Stimulated activated CD4-positive, alpha-beta T cell treated with anti-CD3 and anti-CD28 coated beads, Interleukin-2, amount 100 ng/mL, for 24 hours (primary cell): ENCODE measurements around the gene PCSK6.
"Not testable (repeated sequence)": the region's sequence is repeated elsewhere in the genome, so short reads cannot be mapped to it uniquely, and the experiment has no call there.

Source experiments
- DNase-seq, 2 donors: peaks; one replicate each; pipeline ENCODE4 v3.0.0-alpha.2; 2020

The PCSK6 gene

DNA sequence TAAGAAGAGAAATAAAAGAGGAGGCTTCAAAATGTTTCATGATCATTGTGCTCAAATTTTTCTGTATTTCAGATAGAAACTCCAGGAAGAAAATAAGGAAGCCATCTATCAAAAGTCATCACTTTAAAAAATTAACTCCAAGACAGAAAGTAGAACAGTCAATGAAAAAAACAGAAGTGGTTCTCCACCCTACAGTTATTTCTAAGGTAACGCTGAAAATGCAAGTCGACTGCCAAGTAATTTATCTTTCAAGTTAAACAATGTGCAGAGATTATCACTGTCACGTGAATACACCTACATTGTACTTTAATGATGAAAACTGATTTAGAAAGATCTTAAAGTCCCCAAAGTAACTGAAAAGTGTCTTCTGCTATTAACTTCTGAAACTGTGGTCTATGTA is 115.9 kb downstream of the PCSK6 start:
- DNase-seq: no peak

DNA sequence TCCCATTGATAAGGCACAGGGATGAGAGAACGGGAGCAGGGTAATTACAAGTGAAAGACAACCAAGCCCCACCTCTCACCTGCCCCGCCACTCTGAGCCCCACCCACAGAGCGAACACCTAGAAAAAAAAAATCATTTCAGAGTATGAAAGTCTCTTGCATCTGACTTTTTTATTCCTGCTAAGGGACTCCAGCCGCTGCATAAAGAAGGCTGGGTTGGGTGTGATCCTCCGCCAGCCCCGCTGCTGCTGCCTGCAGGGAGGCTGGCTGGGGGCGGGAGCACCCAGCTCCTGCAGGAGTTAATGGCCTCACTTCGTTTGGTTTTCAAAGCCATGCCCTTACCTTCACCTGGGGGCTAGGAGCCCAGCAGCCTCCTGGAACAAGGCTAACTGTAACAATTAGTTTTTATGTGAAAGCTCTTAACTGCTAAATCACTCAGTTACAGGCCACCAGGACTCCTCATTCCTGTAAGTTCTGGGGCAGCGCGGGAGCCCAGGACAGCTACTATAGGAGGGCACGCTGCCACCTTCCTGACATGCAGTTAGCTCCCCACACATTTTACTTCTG is 116.5 kb downstream of the PCSK6 start:
- no peak for DNase-seq

DNA sequence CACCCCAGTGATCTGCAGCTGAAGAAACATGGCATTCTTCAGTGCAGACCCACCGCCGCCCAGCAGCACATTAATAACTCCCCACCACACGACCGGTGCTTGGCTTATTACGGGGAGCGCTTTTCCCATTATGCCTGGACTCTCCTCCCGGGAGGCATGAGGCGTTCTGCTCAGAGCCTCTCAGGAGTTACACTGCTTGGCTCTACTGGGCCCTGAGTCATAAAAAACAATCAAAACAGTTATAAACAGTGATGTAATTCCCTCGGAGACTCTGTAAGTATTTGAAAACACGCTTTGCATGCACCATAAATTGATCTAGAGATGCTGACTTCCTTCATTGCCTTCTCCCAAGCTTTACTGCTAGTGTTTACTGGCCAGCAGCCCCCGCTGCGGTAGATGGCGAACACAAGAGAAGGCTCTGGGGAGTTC is 117.3 kb downstream of the PCSK6 start:
- no peak for DNase-seq

DNA sequence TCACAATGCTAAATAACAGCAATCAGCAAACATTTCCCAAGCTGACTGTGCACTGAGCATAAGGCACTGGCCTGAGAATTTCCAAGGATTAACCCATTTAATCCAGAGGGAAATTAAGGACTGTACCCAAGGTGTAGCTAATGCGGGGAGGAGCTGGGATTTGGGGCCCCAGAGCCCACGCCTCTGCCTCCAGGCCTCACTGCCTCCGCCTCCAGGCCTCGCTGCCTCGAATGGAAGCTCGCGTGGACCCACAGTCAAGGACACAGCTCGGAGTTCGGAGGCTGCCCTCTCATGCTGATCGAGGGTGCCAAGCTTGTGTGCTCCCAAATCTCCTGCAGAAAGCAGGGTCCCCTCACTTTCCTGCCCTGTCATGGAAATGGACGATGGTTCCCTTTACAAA is 118.0 kb downstream of the PCSK6 start:
- no peak for DNase-seq

DNA sequence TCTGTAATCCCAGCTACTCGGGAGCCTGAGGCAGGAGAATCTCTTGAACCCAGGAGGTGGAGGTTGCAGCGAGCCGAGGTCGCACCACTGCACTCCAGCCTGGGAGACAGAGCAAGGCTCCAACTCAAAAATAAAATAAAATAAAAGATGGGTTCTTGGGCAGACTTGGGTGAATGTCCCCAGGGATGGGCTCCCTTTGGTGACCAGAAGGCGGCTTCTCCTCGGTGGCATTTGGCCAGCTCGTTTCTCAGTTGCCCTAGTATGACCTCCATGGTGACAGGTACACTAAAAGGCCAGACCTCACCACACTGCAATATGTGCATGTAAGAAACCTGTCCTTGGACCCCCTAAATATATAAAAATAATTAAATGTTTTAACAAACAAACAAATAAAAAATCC is 118.4 kb downstream of the PCSK6 start:
- DNase-seq: no peak

DNA sequence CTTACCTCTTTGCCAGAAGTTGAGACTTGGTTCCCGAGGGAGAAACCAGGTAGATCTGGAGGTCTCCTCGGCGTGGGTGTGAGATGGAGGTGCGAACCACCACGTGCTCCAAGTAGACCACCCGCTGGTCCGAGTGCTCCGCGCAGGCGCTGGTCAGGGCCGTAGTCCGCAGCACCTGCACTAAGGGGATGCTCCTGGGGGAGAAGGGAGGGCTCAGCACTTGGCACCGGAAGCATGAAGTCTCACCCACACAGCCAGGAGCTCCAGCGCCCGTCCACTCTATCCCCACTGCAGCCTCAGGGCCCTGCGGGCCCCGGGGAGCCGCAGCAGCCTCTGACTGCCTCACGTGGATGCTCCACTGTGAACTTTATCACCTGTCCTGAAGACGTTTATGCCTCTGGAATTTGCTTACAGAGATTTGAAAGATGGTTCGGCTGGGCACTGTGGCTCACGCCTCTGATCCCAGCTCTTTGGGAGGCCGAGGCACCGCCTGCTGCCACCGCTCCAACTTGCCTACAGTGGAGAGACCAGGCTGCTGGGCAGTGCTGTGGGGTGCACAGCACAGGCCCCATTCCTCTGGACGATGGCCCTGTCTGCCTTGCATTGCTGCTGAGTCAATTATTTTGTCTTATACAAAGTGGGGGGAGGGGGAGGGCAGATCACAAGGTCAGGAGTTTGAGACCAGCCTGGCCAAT is 119.0 kb downstream of the PCSK6 start:
- no peak for DNase-seq

DNA sequence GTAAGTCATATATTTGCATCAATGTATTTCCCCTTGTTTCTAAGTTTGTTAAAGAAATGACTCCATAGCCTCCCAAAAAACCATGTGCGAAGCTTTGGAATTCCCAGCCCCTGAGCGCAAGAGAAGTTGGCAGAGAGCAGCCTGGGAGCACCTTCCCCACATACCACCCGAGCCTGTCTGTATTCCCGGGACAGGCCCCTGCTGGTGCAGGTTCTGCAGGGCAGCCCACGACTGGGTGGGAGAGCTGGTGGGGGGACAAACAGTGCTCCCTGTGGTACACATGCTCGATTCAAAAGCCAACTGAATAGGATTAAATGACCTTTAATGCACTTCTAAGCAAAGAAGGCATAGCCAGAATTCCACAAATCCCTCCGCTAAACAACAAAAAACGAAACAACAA is 119.8 kb downstream of the PCSK6 start:
- DNase-seq: no peak

DNA sequence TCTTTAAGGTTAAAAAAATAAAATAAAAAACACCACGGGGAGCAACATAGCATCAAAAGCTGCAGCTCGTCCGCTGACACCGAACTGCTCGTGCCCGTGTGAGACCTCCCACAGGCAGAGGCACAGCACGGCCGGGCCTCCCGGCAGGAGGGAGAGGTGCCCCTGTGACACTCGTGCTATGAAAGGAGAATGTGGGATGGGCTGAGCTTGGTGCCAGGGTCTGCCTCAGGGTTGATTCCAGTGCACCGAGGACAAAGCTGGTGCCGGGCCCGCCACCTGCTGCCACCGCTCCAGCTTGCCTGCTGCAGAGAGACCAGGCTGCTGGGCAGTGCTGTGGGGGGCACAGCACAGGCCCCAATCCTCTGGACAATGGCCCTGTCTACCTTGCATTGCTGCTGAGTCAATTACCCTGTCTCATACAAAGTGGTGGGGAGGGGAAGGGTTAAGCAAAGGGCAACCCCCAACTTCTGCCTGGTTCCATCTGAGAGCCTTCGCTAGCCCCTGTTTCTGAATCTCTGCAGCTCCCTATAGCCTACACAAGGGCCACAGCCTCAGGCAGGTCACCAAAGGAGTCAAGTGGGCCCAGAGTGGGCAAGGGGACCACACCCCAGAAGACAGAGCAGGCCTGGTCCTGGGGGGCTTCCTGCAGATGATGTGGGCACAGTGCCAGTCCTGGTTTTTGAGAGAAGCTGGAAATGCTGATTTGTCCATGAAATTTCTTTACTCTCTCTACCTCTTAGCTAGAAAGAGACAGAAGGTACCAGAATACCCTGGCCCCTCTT is 120.5 kb downstream of the PCSK6 start:
- DNase-seq: no peak

DNA sequence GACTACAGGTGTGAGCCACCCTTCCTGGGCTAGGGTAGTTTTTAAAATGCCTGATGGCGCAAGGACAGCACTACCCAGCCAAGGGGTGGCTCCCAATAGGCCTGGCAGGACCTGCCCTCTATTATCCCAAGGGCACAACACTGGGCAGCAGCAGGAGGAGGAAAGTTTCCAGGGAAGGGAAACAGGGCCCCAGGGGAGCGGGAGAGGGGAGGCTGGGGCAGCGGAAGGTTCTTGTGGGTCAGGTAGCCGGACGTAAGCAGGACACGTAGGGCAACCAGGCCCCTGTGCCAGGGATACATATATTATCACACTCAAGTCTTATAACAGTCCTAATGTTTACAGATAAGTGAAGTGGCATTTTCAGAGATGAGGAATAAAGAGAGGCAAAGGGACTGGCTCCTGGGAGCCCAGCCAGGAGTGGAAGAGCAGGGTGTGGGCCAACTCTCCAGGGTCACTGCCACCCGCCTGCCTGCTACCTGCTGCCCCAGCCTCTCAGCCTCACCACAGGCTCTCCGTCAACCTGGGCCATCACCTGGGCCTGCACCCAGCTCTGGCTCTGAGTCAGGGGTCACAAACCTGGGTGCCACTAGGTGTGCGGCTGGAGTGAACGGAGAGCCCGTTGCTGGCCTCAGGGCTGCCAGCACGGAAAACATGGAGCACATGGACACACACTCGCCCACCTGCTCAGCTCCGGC is 121.3 kb downstream of the PCSK6 start:
- no peak for DNase-seq

DNA sequence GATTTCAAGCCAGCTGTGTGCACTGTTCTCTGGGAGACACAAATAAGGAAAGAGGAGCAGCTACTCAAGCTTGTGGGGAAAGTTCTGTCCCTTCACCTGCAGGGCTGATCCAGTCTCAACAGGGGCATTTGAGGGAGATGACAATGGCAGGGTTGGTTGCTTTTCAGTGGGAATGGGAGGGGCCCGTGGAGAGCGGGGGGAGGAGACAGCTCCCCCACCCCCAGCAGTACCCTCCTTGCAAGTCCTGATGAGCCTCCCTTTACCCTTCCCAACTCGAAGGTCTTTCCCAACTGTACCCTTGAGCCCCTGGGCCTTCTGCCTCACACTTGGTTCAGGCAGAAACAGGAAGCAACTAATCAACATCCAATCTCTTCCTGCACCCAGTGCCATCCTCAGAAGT is 122.7 kb downstream of the PCSK6 start:
- DNase-seq: no peak

DNA sequence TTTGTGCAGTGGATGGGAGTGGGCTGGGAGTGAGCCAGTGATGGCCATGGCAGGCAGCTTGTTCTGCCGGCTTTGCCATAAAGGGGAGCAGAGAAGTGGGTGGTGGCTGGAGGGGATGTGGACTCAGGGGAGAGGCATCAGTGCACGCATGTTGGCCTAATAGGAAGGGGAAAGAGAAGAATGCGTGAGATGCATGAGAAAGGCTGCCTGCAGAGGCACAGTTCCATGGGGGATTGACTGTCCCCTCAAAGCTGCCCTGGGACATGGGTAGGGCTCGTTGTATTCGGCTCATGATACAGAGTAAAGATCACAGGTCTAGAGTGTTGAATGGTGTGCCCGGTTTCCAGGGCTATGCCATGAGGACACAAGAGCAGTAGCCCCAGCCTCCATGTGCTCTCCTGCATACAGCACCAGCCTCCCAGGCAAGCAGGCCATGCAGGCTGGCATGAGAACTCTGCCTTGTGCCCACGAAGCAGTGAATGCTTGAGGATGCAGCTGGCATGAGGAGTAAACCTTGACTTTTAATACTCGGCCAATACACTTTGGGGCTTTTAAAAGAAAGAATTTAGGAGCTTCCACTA is 126.4 kb downstream of the PCSK6 start:
- no peak for DNase-seq

DNA sequence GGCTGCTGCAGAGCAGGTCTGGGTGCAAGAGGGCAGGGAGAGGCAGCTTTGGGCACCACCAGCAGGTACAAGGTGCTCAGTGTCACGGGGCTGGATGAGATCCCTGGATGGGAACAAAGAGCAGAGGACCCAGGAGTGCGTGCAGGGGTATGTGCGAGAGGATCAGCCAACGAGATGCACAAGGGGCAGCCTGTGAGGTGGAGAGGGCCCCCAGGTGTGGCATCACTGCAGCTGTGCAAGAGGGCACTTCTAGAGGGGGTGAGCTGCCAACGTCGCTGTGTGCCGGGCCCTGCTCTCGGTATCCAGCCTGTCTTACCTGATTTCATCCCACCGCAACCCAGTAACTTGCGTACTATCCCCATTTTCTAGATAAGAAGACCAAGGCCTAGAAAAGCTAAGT is 127.1 kb downstream of the PCSK6 start:
- DNase-seq: no peak

DNA sequence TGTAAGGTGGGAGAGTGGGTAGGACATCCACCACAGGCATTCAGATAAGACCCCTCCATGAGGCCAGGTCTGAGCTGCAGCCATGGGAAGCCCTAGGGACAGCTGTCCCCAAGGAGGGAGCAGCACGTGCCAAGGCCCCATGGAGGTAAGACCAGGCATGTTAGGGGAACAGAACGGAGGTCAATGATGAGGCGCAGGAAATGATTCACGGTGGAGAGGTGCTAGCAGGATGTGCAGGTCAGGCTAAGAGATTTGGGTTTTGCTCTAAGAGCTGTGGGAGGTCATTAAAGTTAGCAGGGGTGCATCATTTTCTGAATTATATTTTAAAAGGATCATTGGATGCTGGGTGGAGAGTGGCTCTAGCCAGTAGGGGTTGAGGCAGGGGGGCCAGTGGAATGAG is 128.1 kb downstream of the PCSK6 start:
- DNase-seq: no peak

DNA sequence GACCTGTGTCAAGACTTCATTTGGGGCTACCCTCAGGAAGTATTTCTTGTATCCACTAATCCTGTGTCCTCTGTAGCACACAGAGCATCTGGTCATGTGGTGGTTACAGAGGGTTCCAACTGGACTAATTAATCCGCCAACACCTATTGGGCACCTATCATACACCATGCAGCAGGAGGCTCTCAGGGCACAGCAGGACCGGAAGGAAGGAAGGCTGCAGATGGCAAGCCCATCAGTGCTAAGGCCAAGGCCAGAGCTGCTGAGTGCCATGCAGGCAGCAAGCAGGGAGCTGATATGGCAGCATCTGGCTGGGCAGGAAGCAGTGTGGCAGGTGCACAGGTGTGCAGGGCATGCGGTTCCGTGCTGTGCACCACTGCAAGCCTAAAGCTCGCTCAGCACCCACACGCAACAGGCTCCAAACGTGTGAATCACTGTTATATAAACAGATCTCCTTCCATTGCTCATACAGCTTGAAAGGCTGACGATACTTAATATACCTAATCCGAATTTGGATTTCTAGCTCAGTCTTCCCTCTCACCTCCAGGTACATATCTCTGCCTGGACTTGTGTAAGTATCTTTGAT is 130.1 kb downstream of the PCSK6 start:
- no peak for DNase-seq

DNA sequence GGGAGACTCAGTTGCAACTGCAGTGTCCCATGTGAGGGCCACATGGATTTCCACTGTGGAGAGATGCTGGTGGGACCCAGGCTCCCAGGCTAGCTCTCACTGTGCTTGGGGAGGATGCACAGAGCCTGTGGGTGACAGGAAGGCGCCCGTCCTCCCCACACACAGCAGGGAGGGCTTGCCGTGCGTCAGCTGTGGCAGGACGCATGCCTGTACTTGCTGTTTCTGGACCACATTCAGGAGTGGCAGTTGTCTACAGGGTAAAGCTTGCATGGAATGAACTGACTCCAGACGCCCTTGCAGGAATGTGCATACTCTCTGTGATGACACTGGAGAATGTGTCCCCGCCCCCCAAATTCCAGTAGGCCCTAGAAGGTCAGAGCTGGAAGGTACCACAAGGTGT is 130.6 kb downstream of the PCSK6 start:
- no peak for DNase-seq

DNA sequence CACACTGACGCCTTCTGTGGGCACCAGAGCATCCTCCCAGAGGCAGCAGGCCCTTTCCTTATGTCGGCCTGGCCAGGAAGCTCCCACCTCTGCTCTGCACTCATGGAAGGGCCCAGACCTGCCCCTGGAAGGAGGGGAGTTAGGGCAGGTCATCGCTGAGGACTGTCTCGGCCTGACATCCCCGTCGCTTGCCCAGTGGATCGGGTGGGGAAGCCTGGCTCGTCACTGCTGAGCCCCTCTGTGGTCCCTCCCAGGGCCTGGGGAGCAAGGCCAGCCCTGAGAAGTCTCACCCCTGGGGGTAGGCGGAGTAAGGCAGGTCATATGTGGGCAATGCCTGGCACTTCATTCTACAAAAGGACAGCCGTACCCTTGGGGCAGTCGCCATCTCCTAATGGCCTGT is 131.6 kb downstream of the PCSK6 start:
- no peak for DNase-seq

DNA sequence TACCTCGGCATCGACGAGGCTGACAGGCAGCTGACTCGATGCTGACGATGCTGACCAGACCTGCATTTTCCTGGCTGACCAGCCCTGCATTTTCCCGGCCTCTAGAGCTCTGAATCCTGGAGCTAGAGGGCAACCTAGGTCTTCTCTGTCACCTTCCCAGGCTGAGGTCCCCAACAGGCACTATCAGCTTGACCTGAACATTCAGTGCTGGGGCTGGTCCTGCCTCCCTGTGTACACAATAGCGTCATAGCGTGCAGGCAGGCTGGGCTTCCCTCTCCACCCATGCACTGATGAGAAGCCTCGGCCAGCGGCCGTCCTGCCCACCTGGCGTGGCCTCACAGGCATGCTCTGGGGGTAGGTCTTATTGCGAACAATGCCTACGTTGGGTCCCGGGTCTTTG is 132.2 kb downstream of the PCSK6 start:
- no peak for DNase-seq

DNA sequence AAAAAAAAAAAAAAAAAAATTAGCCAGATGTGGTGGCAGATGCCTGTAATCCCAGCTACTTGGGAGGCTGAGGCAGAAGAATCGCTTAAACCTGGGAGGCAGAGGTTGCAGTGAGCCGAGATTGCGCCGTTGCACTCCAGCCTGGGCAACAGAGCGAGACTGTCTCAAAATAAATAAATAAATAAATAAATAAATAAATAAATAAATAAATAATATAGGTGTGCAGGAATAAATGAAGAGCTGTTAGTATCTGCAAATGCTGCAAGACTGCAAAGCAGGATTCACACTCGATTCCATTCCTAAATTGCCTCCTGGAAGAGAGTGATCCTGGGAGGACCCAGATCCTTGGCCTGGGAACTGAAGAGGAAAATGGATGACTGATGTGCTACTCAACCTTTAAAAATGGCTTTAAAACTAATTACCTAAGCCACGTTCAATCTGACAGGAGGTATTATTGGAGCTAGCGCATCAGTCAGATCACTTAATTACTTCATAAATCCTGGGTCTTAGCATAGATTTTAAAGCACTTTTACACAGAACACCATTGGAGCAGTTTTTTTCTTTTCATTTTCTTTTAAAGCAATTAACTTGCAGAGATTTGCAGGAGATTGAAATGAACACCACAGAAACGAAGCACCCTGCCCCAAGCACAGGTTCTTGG is 132.9 kb downstream of the PCSK6 start:
- not testable (repeated sequence) for DNase-seq

DNA sequence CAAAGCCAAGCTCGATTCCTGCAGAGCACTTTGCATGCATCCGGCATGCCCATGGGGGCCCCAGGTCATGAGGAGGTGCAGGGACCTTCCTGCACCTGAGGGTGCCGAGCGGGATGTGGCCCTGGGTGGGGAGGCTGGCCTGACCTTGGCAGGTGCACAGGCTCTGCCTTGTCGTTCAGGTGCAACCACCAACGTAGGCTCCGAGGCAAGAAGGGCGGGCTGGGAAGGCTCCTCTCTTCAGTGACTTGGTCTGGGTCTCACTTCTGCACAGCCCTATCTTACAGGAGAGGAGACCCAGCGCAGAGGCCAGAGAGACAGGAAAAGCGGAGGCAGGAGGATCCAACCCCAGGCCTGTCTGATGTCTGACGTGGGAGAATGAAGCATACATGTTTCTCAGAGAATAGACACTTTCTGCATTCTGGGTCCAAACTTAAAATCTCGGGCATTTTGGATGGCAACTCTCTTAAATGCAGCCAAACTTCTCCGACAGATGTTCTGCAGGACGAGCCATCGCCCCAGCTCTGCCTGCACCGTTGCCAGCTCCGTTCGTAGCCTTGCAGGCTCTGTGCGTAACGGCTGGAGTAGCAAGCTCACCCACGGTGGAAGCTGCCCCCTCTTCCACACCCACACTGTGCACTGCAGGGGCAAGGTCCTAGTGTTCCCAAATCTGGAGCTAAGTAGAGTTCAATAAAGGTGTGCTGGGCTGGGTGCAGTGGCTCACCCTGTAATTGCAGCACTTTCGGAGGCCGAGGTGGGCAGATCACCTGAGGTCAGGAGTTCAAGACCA is 133.6 kb downstream of the PCSK6 start:
- DNase-seq: no peak

DNA sequence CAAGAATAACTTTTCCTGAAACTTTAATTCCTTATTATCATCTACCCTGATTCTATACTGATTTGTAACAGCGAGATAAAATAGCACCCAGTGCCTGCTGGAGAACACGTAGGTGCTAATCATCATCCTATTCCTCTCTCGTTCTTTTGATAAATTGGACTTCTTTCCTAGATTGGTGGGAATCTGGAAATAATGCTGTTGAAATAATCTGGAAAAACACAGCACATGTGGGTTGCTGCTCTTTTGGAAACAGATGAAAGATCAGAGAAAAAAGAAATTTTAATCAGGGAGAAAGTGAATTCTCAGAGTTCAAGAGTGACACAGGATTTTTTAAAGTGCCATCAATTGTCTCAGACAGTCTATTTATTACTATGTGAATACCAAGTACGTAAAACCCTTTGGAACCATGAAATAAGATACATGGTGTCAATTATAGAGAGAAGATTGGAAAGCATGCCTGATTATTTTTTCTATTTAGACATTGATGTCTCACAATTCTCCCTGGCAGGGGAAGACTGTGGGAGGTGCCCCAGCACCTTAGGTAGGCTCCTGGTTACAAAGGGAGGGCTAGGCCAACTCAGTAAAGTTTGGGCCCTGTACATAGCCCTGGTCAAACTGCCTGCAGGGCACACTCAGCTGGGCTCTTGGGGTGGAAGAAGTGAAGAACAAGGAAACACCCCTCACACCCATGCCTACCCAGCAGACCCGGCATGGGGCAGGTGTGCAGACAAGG is 134.4 kb downstream of the PCSK6 start:
- no peak for DNase-seq

DNA sequence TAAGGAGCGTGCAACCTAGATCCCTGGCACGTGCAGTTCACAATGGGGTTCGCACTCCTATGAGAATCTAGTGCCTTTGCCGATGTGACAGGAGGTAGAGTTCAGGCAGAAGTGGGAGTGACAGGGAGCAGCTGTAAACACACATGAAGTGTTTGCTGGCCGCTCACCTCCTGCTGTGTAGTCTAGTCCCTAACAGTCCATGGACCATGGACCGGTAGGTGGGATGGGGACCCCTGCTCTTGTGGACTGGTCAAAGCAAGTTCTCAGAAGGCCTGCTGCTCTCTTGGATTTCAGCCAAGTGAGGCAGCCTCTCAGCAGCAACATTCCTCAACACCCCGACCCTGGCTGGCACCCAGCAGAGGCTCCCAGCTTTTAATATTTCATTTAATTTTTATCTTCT is 136.3 kb downstream of the PCSK6 start:
- DNase-seq: no peak
